Peyer's patch (tissue), 4 donors: ENCODE measurements around the gene DENND1B. TPM values are rescaled to one million over a fixed set of nuclear protein-coding genes. Genes with fewer than 3 reads are reported as not detected.

Source experiments
- DNase-seq, 3 donors: peaks; one replicate each; pipeline ENCODE4 v3.0.0-alpha.2; 2017 to 2019
- H3K27ac ChIP-seq, 4 donors: fragments of 200-600 bp; sonication (generic); one replicate each; pipeline ENCODE4 v1.5.1; 2016 to 2019
- H3K27me3 ChIP-seq, 2 donors: fragments of 200-600 bp; sonication (generic); one replicate each; pipeline ENCODE4 v1.5.1; 2019
- H3K36me3 ChIP-seq, 3 donors: fragments of 200-600 bp; sonication (generic); one replicate each; pipeline ENCODE4 v1.5.1; 2016 to 2019
- H3K4me1 ChIP-seq, 4 donors: fragments of 200-600 bp; sonication (generic); one replicate each; pipeline ENCODE4 v1.5.1; 2016 to 2019
- H3K4me3 ChIP-seq, 4 donors: fragments of 200-600 bp; sonication (generic); 1 replicate in 3 of 4; 2 replicates in 1 of 4; pipeline ENCODE4 v1.5.1; 2016 to 2019; ENCODE audit warnings: mild to moderate bottlenecking in 1 of 4
- H3K9me3 ChIP-seq, 4 donors: fragments of 200-600 bp; sonication (generic); one replicate each; pipeline ENCODE4 v1.5.1; 2016 to 2019; ENCODE audit warnings: mild to moderate bottlenecking in 1 of 4
- POLR2A ChIP-seq, 2 donors: fragments of 450-650 bp; IDR thresholded peaks; one replicate each; pipeline ENCODE4 v1.5.1; 2017; ENCODE audit warnings: antibody characterized with exemption in 2 of 2, mild to moderate bottlenecking in 2 of 2, moderate library complexity in 2 of 2
- total RNA-seq, 4 donors: library from RNA; depleted of rRNA; stranded (reverse); fragments of >200 nt; gene quantifications; one replicate each; pipeline ENCODE4 v1.1.0, GENCODE V29; 2016
- TF ChIP-seq, protein P1 (sequence below), 6 experiments: fragments of 450-650 bp in 4 of 6; fragments of 200-600 bp in 2 of 6; sonication (generic) in 1 of 6; IDR thresholded peaks; one replicate each; pipeline ENCODE4 v1.5.1; 2017 to 2019; ENCODE audit warnings: antibody characterized with exemption in 6 of 6, mild to moderate bottlenecking in 3 of 6, moderate library complexity in 1 of 6

The DENND1B gene
- total RNA-seq, 4 donors from 2014 or later, result 46.2 to 84.2 (median 69.3) TPM

DNA sequence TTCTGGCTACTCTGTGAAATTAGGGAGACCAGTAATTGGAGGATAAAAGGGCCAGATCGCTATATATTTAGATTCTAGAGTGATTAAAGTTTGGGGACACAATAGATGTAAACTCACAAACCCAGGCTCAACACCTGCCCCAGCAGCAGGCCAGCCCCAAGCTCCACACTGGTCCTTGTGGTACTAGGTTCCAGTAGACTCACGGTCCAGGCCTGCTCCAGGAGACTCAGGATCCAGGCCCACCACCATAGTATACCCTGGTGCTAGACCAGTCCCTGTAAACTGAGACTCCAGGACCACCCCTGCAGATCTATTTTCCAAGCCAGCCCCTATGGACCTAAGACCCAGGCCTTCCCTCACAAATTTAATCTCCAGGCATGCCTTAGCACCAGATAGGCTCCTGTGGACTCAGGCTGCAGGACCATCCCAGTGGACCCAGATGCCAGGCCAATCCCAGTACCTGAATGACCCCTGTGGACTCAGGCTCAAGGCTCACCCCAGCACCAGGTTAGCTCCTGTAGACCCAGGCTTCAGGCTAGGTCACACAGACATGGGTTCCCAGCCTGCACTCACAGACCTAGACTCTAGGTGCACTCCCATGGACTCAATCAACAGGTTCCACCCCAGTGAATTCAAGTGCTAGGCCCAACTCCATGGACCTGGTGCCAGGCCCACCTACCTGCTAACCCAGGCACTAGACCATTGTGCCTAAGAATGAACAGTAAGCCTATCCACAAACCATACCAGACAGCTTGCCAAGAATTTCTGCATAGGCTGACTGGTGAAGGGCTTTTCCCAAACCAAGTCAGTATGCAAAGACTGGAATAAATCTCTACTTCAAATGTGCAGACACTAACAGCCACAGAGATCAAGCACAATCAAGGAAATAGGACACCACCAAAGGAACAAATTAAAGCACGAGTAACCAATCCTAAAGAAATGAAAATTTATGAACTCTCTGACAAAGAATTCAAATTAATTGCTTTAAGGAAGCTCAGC is 13.8 kb upstream of the DENND1B start:
- no peak overlapping the region for H3K4me3 ChIP-seq
- TF ChIP-seq, protein P1, sequence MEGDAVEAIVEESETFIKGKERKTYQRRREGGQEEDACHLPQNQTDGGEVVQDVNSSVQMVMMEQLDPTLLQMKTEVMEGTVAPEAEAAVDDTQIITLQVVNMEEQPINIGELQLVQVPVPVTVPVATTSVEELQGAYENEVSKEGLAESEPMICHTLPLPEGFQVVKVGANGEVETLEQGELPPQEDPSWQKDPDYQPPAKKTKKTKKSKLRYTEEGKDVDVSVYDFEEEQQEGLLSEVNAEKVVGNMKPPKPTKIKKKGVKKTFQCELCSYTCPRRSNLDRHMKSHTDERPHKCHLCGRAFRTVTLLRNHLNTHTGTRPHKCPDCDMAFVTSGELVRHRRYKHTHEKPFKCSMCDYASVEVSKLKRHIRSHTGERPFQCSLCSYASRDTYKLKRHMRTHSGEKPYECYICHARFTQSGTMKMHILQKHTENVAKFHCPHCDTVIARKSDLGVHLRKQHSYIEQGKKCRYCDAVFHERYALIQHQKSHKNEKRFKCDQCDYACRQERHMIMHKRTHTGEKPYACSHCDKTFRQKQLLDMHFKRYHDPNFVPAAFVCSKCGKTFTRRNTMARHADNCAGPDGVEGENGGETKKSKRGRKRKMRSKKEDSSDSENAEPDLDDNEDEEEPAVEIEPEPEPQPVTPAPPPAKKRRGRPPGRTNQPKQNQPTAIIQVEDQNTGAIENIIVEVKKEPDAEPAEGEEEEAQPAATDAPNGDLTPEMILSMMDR (IDR thresholded peaks at IDR 0.05), result no peak
- TF ChIP-seq POLR2A (IDR thresholded peaks at IDR 0.05), result no peak
- no peak overlapping the region for H3K27ac ChIP-seq
- H3K4me1 ChIP-seq, result peaks cover 0 to 5% (median 0%) of the 10 kb centered on the region in 4 donors
- no peak for DNase-seq
- H3K9me3 ChIP-seq, result no peaks in the 10 kb centered on the region
- no peaks in the 10 kb centered on the region for H3K27me3 ChIP-seq
- H3K36me3 ChIP-seq, result no peaks in the 10 kb centered on the region

DNA sequence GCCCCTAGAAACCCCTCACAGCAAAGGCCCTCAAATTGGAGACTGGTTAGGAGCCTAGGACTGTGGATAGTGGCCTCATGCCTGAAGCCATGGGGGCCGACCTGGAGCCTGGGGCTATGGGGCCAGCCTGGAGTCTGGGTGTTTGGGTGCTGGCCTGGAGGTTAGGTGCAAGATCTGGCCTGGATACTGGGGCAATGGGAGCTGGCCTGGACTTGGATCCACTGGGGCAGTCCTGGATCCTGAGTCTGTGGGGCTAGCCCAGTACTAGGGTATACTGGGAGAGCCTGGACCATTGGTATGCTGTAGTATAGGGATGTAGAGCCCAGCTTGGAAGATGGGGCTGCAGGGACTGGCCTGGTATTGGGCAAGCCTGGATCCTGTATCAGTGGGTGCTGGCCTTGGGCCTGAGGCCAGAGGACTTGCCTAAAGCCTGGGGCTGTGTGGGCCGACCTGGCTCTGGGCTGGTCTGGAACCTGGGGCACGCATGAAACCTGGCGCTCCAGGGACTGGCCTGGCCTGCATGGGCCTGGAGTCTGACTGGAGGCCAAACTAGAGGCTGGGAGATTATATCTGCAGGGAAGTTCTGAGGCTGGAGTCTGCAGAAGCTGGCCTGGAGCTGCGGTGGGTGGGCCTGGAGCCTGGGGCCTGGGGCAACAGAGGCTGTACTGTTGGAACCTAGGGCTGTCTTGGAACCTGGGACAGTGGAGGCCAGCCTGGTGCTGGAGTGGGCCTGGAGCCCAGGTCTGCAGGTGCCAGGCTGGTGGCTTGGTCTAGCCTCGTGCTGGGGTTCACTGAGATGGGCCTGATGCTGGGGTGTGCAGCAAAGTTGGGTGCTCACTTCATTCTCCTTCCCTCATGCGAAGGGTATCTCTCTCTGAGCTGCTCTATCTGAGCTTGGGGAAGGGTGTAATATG is 12.6 kb upstream of the DENND1B start:
- no peak for TF ChIP-seq POLR2A (IDR thresholded peaks at IDR 0.05)
- TF ChIP-seq, protein P1 (IDR thresholded peaks at IDR 0.05), result no peak
- Histone ChIP-seq H3K4me3 (no peak overlapping the region), H3K9me3 (no peaks in the 10 kb centered on the region), H3K27me3 (no peaks in the 10 kb centered on the region), H3K4me1 (peaks cover 0 to 12% (median 0%) of the 10 kb centered on the region in 4 donors), H3K36me3 (no peaks in the 10 kb centered on the region), H3K27ac (no peak overlapping the region)
- no peak for DNase-seq

DNA sequence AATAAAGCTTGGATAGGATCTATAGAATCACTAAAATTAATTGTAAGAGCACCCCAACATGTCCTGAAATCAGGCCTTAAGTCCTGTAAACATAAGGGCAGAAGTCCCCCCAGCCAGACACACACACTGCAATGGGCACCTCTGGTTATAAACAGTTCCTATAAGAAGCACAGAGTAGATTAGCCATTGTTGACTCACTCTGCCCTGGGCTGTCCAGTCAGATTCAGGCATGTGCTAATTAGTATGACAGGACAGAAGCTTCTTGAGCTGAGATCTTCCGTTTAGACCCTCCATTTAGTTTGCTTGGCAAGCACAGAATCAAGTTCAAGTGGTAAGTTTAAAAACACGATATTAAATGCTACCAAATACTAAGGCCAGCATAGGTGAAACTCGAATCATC is 11.8 kb upstream of the DENND1B start:
- no peak overlapping the region for H3K27ac ChIP-seq
- H3K36me3 ChIP-seq, result no peaks in the 10 kb centered on the region
- no peaks in the 10 kb centered on the region for H3K27me3 ChIP-seq
- H3K4me3 ChIP-seq, result no peak overlapping the region
- H3K9me3 ChIP-seq, result no peaks in the 10 kb centered on the region
- peaks cover 0 to 19% (median 1%) of the 10 kb centered on the region in 4 donors for H3K4me1 ChIP-seq
- TF ChIP-seq, protein P1 (IDR thresholded peaks at IDR 0.05), result no peak
- TF ChIP-seq POLR2A (IDR thresholded peaks at IDR 0.05), result no peak
- no peak for DNase-seq

DNA sequence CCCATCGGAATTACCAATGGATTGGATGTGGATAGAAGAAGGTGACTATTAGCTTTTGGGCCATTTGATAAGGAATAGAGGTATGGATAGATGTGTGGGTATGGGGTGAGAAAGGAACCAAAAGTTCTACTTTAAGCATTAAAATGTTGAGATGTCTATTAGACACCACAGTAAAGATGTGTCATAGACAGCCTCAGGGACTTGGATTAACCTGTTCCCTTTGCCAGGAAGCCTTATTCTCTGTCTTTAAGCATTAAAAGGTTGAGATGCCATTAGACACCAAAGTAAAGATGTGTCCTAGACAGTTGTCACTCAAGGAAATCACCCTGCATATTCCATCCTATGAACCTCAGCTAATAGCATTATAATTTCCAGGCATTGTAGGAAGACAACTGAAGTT is 11.0 kb upstream of the DENND1B start:
- no peak overlapping the region for H3K4me3 ChIP-seq
- no peak overlapping the region for H3K27ac ChIP-seq
- DNase-seq, result no peak
- no peaks in the 10 kb centered on the region for H3K9me3 ChIP-seq
- TF ChIP-seq, protein P1 (IDR thresholded peaks at IDR 0.05), result no peak
- no peak for TF ChIP-seq POLR2A (IDR thresholded peaks at IDR 0.05)
- no peaks in the 10 kb centered on the region for H3K27me3 ChIP-seq
- H3K4me1 ChIP-seq, result peaks cover 0 to 19% (median 1%) of the 10 kb centered on the region in 4 donors
- no peaks in the 10 kb centered on the region for H3K36me3 ChIP-seq

DNA sequence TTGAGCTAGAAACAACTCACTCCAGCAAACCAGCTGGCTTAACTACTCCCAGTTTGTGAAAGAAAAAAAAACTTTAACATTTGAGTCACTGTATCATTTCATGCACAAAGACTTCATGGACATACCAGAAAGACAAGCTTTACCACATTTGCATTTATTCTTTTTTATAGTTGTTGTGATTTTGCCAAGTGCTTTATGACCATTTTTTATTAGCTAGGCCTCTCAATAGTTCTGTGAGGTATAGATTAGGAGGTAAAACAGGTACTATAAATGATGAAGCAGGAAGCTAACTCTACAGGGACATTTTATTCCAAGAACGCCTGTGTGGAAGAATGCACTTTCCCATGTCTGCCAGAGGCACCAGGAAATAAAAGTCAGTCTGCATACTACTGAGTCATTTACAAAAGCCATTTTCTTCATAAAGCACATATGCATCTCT is 8.2 kb upstream of the DENND1B start:
- DNase-seq, result no peak
- Histone ChIP-seq H3K27me3 (no peaks in the 10 kb centered on the region), H3K36me3 (no peaks in the 10 kb centered on the region), H3K4me1 (peaks cover 0 to 19% (median 1%) of the 10 kb centered on the region in 4 donors), H3K9me3 (no peaks in the 10 kb centered on the region), H3K27ac (peak overlapping the region in 3 of 4 donors; percentile 58 to 87 (median 79)), H3K4me3 (no peak overlapping the region)
- TF ChIP-seq, protein P1 (IDR thresholded peaks at IDR 0.05), result peak in 1 of 6 experiments; percentile 12
- peak in 1 of 2 donors; percentile 33 for TF ChIP-seq POLR2A (IDR thresholded peaks at IDR 0.05)
